ENCODE measurements around the gene VMAC.

- TF ChIP-seq, protein P1, sequence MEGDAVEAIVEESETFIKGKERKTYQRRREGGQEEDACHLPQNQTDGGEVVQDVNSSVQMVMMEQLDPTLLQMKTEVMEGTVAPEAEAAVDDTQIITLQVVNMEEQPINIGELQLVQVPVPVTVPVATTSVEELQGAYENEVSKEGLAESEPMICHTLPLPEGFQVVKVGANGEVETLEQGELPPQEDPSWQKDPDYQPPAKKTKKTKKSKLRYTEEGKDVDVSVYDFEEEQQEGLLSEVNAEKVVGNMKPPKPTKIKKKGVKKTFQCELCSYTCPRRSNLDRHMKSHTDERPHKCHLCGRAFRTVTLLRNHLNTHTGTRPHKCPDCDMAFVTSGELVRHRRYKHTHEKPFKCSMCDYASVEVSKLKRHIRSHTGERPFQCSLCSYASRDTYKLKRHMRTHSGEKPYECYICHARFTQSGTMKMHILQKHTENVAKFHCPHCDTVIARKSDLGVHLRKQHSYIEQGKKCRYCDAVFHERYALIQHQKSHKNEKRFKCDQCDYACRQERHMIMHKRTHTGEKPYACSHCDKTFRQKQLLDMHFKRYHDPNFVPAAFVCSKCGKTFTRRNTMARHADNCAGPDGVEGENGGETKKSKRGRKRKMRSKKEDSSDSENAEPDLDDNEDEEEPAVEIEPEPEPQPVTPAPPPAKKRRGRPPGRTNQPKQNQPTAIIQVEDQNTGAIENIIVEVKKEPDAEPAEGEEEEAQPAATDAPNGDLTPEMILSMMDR (IDR thresholded peaks at IDR 0.05; ENCODE audit: low read length) = no peak
- TF ChIP-seq EZH2 (optimal IDR thresholded peaks at IDR 0.05; ENCODE audit: low read depth, low read length) = no peak
- no peak for TF ChIP-seq EZH2phosphoT487 (IDR thresholded peaks at IDR 0.05; ENCODE audit: low read length)
Measured at GRCh38 chr19:5921516-5922160, 17.0 kb downstream of the VMAC start.
